Peyer's patch (tissue), 4 donors: ENCODE measurements around the gene ADAMTS10.

Experiments
- POLR2A ChIP-seq, 2 donors: fragments of 450-650 bp; IDR thresholded peaks; one replicate each; pipeline ENCODE4 v1.5.1; 2017; ENCODE audit warnings: antibody characterized with exemption in 2 of 2, mild to moderate bottlenecking in 2 of 2, moderate library complexity in 2 of 2
- TF ChIP-seq, protein P1 (sequence below), 6 experiments: fragments of 450-650 bp in 4 of 6; fragments of 200-600 bp in 2 of 6; sonication (generic) in 1 of 6; IDR thresholded peaks; one replicate each; pipeline ENCODE4 v1.5.1; 2017 to 2019; ENCODE audit warnings: antibody characterized with exemption in 6 of 6, mild to moderate bottlenecking in 3 of 6, moderate library complexity in 1 of 6

- TF ChIP-seq POLR2A (IDR thresholded peaks at IDR 0.05), result no peak
- TF ChIP-seq, protein P1, sequence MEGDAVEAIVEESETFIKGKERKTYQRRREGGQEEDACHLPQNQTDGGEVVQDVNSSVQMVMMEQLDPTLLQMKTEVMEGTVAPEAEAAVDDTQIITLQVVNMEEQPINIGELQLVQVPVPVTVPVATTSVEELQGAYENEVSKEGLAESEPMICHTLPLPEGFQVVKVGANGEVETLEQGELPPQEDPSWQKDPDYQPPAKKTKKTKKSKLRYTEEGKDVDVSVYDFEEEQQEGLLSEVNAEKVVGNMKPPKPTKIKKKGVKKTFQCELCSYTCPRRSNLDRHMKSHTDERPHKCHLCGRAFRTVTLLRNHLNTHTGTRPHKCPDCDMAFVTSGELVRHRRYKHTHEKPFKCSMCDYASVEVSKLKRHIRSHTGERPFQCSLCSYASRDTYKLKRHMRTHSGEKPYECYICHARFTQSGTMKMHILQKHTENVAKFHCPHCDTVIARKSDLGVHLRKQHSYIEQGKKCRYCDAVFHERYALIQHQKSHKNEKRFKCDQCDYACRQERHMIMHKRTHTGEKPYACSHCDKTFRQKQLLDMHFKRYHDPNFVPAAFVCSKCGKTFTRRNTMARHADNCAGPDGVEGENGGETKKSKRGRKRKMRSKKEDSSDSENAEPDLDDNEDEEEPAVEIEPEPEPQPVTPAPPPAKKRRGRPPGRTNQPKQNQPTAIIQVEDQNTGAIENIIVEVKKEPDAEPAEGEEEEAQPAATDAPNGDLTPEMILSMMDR (IDR thresholded peaks at IDR 0.05), result no peak
These were observed 5.0 kb downstream of the ADAMTS10 start for GRCh38 chr19:8605514-8605913.
